HepG2 (cell line): ENCODE results near the gene EIF2AK2. TPM values are rescaled to one million over a fixed set of nuclear protein-coding genes. Genes with fewer than 3 reads are reported as not detected.

Experiments used
- AHR ChIP-seq: IDR thresholded peaks from 2 replicates; pipeline ENCODE4 v1.6.1; 2018; ENCODE audit warnings: missing genetic modification reagents, missing compliant biosample characterization
- ATF7-NPFF ChIP-seq: sonication (generic); formaldehyde crosslinking; IDR thresholded peaks from 2 replicates; pipeline ENCODE4 v1.8.1; 2023; ENCODE audit warnings: mild to moderate bottlenecking, low read depth, missing genetic modification reagents, moderate library complexity
- CREM ChIP-seq, 2 experiments: sonication (generic) in 1 of 2; formaldehyde crosslinking in 1 of 2; IDR thresholded peaks; 2 replicates each; pipeline versions ENCODE4 v1.4.0 to v1.6.1; 2016 to 2020; ENCODE audit warnings: antibody characterized with exemption in 1 of 2, mild to moderate bottlenecking in 1 of 2, missing genetic modification reagents in 1 of 2
- DNMT1 ChIP-seq: sonication (generic); formaldehyde crosslinking; IDR thresholded peaks from 2 replicates; pipeline ENCODE4 v1.5.1; 2020; ENCODE audit warnings: mild to moderate bottlenecking, missing genetic modification reagents
- EED ChIP-seq: sonication (generic); formaldehyde crosslinking; IDR thresholded peaks from 2 replicates; pipeline ENCODE4 v1.5.0; 2020; ENCODE audit warnings: mild to moderate bottlenecking, missing genetic modification reagents
- ERF ChIP-seq: IDR thresholded peaks from 2 replicates; pipeline ENCODE4 v1.6.1; 2018; ENCODE audit warnings: missing biosample characterization, missing genetic modification reagents
- KDM4B ChIP-seq: sonication (generic); formaldehyde crosslinking; IDR thresholded peaks from 2 replicates; pipeline ENCODE4 v1.4.0; 2020; ENCODE audit warnings: missing genetic modification reagents
- MBNL3 ChIP-seq: fragments of 250-450 bp; sonication (Bioruptor Pico); conservative IDR thresholded peaks from 2 replicates; pipeline ENCODE4 v1.8.0; 2022; ENCODE audit warnings: mild to moderate bottlenecking, inconsistent platforms
- PRDM10 ChIP-seq: sonication (generic); formaldehyde crosslinking; IDR thresholded peaks from 2 replicates; pipeline ENCODE4 v1.4.0; 2020; ENCODE audit warnings: low read depth, missing genetic modification reagents
- SMAD3 ChIP-seq: sonication (generic); formaldehyde crosslinking; IDR thresholded peaks from 2 replicates; pipeline ENCODE4 v1.4.0; 2020; ENCODE audit warnings: missing genetic modification reagents
- SNRNP70 ChIP-seq: fragments of 200-400 bp; formaldehyde crosslinking; IDR thresholded peaks from 2 replicates; pipeline ENCODE4 v1.6.1; 2017; ENCODE audit warnings: mild to moderate bottlenecking, low read depth, low read length, moderate library complexity
- SP1 ChIP-seq, 2 experiments: fragments of 450-650 bp in 1 of 2; sonication (generic) in 1 of 2; formaldehyde crosslinking in 1 of 2; IDR thresholded peaks; 2 replicates each; pipeline versions ENCODE4 v1.4.0 to v1.6.1; 2016 to 2020; ENCODE audit warnings: missing genetic modification reagents in 1 of 2
- TCF12 ChIP-seq, 2 experiments: fragments of 450-650 bp in 1 of 2; sonication (generic) in 1 of 2; formaldehyde crosslinking in 1 of 2; IDR thresholded peaks; 2 replicates each; pipeline versions ENCODE4 v1.6.1 to v1.8.0; 2017 to 2022; ENCODE audit warnings: antibody characterized with exemption in 1 of 2, mild to moderate bottlenecking in 1 of 2, missing genetic modification reagents in 1 of 2, moderate library complexity in 1 of 2
- TCF7 ChIP-seq: sonication (generic); IDR thresholded peaks from 2 replicates; pipeline ENCODE4 v1.6.1; 2016; ENCODE audit warnings: antibody characterized with exemption, low read depth
- ZNF558 ChIP-seq: sonication (generic); formaldehyde crosslinking; IDR thresholded peaks from 2 replicates; pipeline ENCODE4 v1.9.0; 2022; ENCODE audit warnings: mild to moderate bottlenecking, missing genetic modification reagents, borderline replicate concordance
- ZNF614 ChIP-seq: IDR thresholded peaks from 2 replicates; pipeline ENCODE4 v1.6.1; 2018; ENCODE audit warnings: missing biosample characterization, missing genetic modification reagents, inconsistent platforms, borderline replicate concordance
- ZNF761 ChIP-seq: sonication (generic); formaldehyde crosslinking; conservative IDR thresholded peaks from 2 replicates; pipeline ENCODE4 v1.4.0; 2020; ENCODE audit warnings: mild to moderate bottlenecking, missing genetic modification reagents
- ZNF790 ChIP-seq: sonication (generic); formaldehyde crosslinking; IDR thresholded peaks from 2 replicates; pipeline ENCODE4 v1.8.0; 2022; ENCODE audit warnings: missing genetic modification reagents, mild to moderate bottlenecking, borderline replicate concordance
- ZSCAN20 ChIP-seq: sonication (generic); formaldehyde crosslinking; IDR thresholded peaks from 2 replicates; pipeline ENCODE4 v1.4.0; 2020; ENCODE audit warnings: missing genetic modification reagents, mild to moderate bottlenecking, borderline replicate concordance
- ZSCAN21 ChIP-seq: sonication (generic); formaldehyde crosslinking; IDR thresholded peaks from 2 replicates; pipeline ENCODE4 v1.8.0; 2022; ENCODE audit warnings: mild to moderate bottlenecking, missing genetic modification reagents, moderate library complexity, borderline replicate concordance
- polyA plus RNA-seq, 8 experiments: library from polyadenylated mRNA; depleted of rRNA in 3 of 8; stranded (reverse) in 7 of 8; unstranded in 1 of 8; fragments of >200 nt; fragmentation: Illumina TruSeq in 4 of 8; extraction: Trizol in 4 of 8; gene quantifications; 2 replicates each; pipeline versions ENCODE4 v1.2.1 to v1.2.3, GENCODE V29; 2011 to 2016; ENCODE audit warnings: low read depth in 4 of 8, missing spikeins in 1 of 8, mixed read lengths in 1 of 8; ENCODE audit not compliant: insufficient read depth in 1 of 8
- total RNA-seq, 5 experiments: library from RNA; depleted of rRNA; stranded (reverse); fragments of >200 nt; fragmentation: Illumina TruSeq; extraction: Trizol; gene quantifications; 2 replicates each; pipeline ENCODE4 v1.2.3, GENCODE V29; 2016; ENCODE audit warnings: low read depth in 1 of 5
- TF ChIP-seq, protein P1 (sequence below): sonication (generic); formaldehyde crosslinking; IDR thresholded peaks from 2 replicates; pipeline ENCODE4 v1.9.0; 2021; ENCODE audit warnings: missing genetic modification reagents, mild to moderate bottlenecking, borderline replicate concordance

Gene EIF2AK2
- total and polyA plus RNA-seq, 2 of the 13 experiments (the other 11 are each of a cell fraction or from before 2014, with no cell fraction given), result 10.2 to 26.1 TPM

- no peak for TF ChIP-seq PRDM10 (CRISPR knock-in tag)
- TF ChIP-seq TCF7, result no peak
- peak; percentile 58; the same call in 1 of the 2 replicates for TF ChIP-seq ZSCAN21
- TF ChIP-seq ZNF761 (CRISPR knock-in tag), result peak; percentile 84; the same call in 1 of the 2 replicates
- TF ChIP-seq DNMT1 (CRISPR knock-in tag), result peak; percentile 81; the same call in 1 of the 2 replicates
- no peak for TF ChIP-seq ZNF790
- peak; percentile 37; the same call in 1 of the 2 replicates for TF ChIP-seq KDM4B (CRISPR knock-in tag)
- no peak for TF ChIP-seq SP1 (IDR thresholded peaks at IDR 0.05)
- TF ChIP-seq SP1 (CRISPR knock-in tag; IDR thresholded peaks at IDR 0.05), result 0 out of 2 replicates have a peak, but pooled peaks have one; percentile 24
- TF ChIP-seq ZNF558 (CRISPR knock-in tag), result no peak
- TF ChIP-seq ERF (CRISPR knock-in tag), result peak; percentile 88
- no peak for TF ChIP-seq TCF12 (IDR thresholded peaks at IDR 0.05)
- 0 out of 2 replicates have a peak, but pooled peaks have one; percentile 66 for TF ChIP-seq TCF12 (CRISPR knock-in tag; IDR thresholded peaks at IDR 0.05)
- no peak for TF ChIP-seq SNRNP70
- no peak for TF ChIP-seq MBNL3 (CRISPR knock-in tag)
- TF ChIP-seq ZNF614 (CRISPR knock-in tag), result 0 out of 2 replicates have a peak, but pooled peaks have one; percentile 71
- TF ChIP-seq, protein P1, sequence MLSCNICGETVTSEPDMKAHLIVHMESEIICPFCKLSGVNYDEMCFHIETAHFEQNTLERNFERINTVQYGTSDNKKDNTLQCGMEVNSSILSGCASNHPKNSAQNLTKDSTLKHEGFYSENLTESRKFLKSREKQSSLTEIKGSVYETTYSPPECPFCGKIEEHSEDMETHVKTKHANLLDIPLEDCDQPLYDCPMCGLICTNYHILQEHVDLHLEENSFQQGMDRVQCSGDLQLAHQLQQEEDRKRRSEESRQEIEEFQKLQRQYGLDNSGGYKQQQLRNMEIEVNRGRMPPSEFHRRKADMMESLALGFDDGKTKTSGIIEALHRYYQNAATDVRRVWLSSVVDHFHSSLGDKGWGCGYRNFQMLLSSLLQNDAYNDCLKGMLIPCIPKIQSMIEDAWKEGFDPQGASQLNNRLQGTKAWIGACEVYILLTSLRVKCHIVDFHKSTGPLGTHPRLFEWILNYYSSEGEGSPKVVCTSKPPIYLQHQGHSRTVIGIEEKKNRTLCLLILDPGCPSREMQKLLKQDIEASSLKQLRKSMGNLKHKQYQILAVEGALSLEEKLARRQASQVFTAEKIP (CRISPR knock-in tag), result no peak
- no peak; the same call in 1 of the 2 replicates for TF ChIP-seq AHR (CRISPR knock-in tag)
- TF ChIP-seq CREM (IDR thresholded peaks at IDR 0.05), result no peak; the same call in 1 of the 2 replicates
- no peak for TF ChIP-seq CREM (CRISPR knock-in tag; IDR thresholded peaks at IDR 0.05)
- peak; percentile 70; the same call in 1 of the 2 replicates for TF ChIP-seq ZSCAN20
- TF ChIP-seq SMAD3 (CRISPR knock-in tag), result no peak; the same call in 1 of the 2 replicates
- TF ChIP-seq ATF7-NPFF (CRISPR knock-in tag), result peak; percentile 84
- peak; percentile 50; the same call in 1 of the 2 replicates for TF ChIP-seq EED
Observed at GRCh38 chr2:37083873-37084794, 72.6 kb downstream of the EIF2AK2 start, which contains the start of the genes GPATCH11 and HEATR5B (continued).
